ENCODE measurements around the gene DCP1A. TPM values are rescaled to one million over a fixed set of nuclear protein-coding genes. Genes with fewer than 3 reads are reported as not detected.
A peak's percentile ranks its signal among the peaks of the same experiment; 100 is the strongest.

The DCP1A gene
- total RNA-seq, 1 experiment from 2014 or later, result 22.7 TPM

DNA sequence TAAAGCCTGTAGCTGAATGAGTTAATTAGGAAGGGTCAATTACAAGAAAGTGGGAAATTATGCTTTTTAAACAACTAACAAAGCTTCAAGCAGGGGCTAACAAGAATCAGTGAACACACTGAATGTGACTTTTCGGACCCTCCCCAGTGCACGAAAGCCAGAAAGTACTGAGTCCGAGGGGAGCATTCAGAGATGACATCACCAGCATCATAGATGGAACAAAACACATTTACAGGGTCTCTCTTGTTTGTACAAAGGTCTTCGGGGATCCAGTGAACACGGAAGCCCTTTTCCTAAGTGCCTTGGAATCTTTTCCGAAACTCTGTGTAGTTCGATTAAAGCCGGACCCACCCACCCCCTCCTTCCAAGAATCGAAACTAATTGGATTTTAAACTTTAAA, 829 bp downstream of the DCP1A start:
- Histone ChIP-seq H3F3A (ENCODE audit: insufficient read depth, low read depth) (peaks cover 9% of the 10 kb centered on the region; the same call in 1 of the 2 replicates), H3K9me3 (ENCODE audit: insufficient read depth, low read depth) (no peaks in the 10 kb centered on the region), H4K20me1 (ENCODE audit: insufficient read depth) (peaks cover 7% of the 10 kb centered on the region; the same call in 1 of the 2 replicates), H3K4me1 (replicated peaks; ENCODE audit: insufficient read depth) (peaks cover 18% of the 10 kb centered on the region), H3K27me3 (ENCODE audit: insufficient read depth, low read depth) (no peaks in the 10 kb centered on the region), H3K4me2 (peak overlapping the region; percentile 92), H3K27ac (0 out of 2 replicates have a peak overlapping the region, but pooled peaks have one; percentile 56), H3K36me3 (ENCODE audit: low read depth) (no peaks in the 10 kb centered on the region), H3K79me2 (ENCODE audit: low read depth) (peaks cover 42% of the 10 kb centered on the region), H3K9me2 (ENCODE audit: insufficient read depth) (no peaks in the 10 kb centered on the region), H2AFZ (peak overlapping the region; percentile 86), H3K4me3 (peak overlapping the region; percentile 83)
- intact Hi-C loops (cut with micrococcal nuclease; ENCODE audit: unreplicated experiment), result loop anchor here (5.0 kb wide), 3 partner anchors 109 to 546 kb away; partner anchors contain the start of gene SELENOK
- no peak for DNase-seq
- CTCF ChIA-PET, result interaction anchor here (0.5 kb wide), 1 partner anchor 485 kb away, joined by 4 read pairs; no protein-coding TSS in a partner anchor
- BruUV-seq (replicated peaks), result TSS peak; percentile 70
- POLR2A ChIA-PET (ENCODE audit: unreplicated experiment), result no interaction called here
- no peak for TF ChIP-seq EZH2 (IDR thresholded peaks at IDR 0.05; ENCODE audit: low read depth)
- TF ChIP-seq, protein P1, sequence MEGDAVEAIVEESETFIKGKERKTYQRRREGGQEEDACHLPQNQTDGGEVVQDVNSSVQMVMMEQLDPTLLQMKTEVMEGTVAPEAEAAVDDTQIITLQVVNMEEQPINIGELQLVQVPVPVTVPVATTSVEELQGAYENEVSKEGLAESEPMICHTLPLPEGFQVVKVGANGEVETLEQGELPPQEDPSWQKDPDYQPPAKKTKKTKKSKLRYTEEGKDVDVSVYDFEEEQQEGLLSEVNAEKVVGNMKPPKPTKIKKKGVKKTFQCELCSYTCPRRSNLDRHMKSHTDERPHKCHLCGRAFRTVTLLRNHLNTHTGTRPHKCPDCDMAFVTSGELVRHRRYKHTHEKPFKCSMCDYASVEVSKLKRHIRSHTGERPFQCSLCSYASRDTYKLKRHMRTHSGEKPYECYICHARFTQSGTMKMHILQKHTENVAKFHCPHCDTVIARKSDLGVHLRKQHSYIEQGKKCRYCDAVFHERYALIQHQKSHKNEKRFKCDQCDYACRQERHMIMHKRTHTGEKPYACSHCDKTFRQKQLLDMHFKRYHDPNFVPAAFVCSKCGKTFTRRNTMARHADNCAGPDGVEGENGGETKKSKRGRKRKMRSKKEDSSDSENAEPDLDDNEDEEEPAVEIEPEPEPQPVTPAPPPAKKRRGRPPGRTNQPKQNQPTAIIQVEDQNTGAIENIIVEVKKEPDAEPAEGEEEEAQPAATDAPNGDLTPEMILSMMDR (conservative IDR thresholded peaks at IDR 0.05), result no peak

DNA sequence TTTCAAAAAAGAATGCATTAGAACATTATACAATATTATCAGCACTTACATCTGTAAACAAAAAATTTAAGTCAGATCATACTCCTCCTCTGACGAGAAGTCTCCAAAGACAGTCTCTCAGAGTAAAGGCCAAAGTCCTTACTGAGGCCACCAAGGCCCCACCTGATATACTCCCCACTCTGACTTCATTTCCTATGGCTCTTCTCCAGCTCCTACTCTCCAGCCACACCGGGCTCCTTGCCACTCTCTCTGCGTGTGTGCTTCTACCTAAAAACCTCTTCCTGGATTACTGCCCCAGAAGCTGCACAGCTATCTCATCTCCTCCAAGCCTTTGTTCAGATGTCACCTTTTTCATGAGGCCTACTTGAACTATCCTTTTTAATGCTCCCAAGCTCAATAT, 5.0 kb downstream of the DCP1A start:
- ChIA-PET POLR2A (ENCODE audit: unreplicated experiment) (no interaction called here), CTCF (no interaction called here)
- Histone ChIP-seq H4K20me1 (ENCODE audit: insufficient read depth) (peaks cover 7% of the 10 kb centered on the region), H3K9me2 (ENCODE audit: insufficient read depth) (no peaks in the 10 kb centered on the region), H3K4me2 (no peak overlapping the region), H3K36me3 (ENCODE audit: low read depth) (no peaks in the 10 kb centered on the region), H3K4me1 (replicated peaks; ENCODE audit: insufficient read depth) (peaks cover 12% of the 10 kb centered on the region), H3K27me3 (ENCODE audit: insufficient read depth, low read depth) (no peaks in the 10 kb centered on the region), H3K27ac (no peak overlapping the region), H3K4me3 (no peak overlapping the region), H3F3A (ENCODE audit: insufficient read depth, low read depth) (no peaks in the 10 kb centered on the region; the same call in 1 of the 2 replicates), H3K9me3 (ENCODE audit: insufficient read depth, low read depth) (no peaks in the 10 kb centered on the region), H2AFZ (no peak overlapping the region), H3K79me2 (ENCODE audit: low read depth) (peaks cover 46% of the 10 kb centered on the region)
- TF ChIP-seq, protein P1 (conservative IDR thresholded peaks at IDR 0.05), result no peak
- no peak for TF ChIP-seq EZH2 (IDR thresholded peaks at IDR 0.05; ENCODE audit: low read depth)
- BruUV-seq (replicated peaks), result no TSS peak
- intact Hi-C loops (cut with micrococcal nuclease; ENCODE audit: unreplicated experiment), result no loop called here
- no peak for DNase-seq

DNA sequence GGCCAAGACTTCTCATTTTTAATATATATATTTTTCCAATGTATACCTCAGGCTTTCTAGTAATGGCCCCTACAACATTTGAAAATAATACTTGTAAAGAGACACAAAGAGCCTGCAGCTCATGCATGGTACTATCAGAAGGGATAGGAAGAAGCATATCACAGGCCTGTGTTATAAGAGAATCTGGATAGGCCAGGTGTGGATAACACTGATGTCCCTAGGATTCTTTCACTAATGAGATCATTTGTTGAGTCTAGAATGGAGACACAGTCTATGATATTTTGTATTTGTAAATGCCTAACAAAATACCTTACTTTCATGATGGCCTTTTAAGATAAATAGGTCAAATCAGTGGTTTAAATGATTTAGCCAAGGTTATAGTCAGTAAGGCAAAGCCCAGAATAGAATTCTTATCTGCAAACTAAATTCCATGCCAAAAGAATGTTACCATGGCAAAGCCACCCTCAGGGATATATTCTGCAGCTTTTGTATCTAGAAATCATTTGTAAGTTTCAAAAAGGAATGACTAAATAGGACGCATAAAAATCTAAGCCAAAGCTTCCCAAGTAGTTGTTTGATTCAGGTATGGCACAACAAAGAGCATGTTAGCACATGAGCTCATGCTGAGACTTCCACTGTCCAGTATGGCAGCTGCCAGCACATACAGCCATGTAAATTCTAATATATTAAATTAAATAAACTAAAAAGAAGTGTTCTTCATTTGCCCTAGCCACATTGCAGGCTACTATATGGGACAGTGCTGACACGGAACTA, 10.0 kb downstream of the DCP1A start:
- CTCF ChIA-PET, result no interaction called here
- H3K4me1 ChIP-seq (replicated peaks; ENCODE audit: insufficient read depth), result no peaks in the 10 kb centered on the region
- no peak overlapping the region for H3K27ac ChIP-seq
- H3K9me3 ChIP-seq (ENCODE audit: insufficient read depth, low read depth), result no peaks in the 10 kb centered on the region
- no peak for DNase-seq
- H3K4me3 ChIP-seq, result no peak overlapping the region
- BruUV-seq (replicated peaks), result no TSS peak
- H3K79me2 ChIP-seq (ENCODE audit: low read depth), result 0 out of 2 replicates have a peak, but pooled peaks cover 4% of the 10 kb centered on the region
- H4K20me1 ChIP-seq (ENCODE audit: insufficient read depth), result no peaks in the 10 kb centered on the region; the same call in 1 of the 2 replicates
- H3K36me3 ChIP-seq (ENCODE audit: low read depth), result no peaks in the 10 kb centered on the region
- no peaks in the 10 kb centered on the region for H3K9me2 ChIP-seq (ENCODE audit: insufficient read depth)
- H2AFZ ChIP-seq, result no peak overlapping the region
- no peaks in the 10 kb centered on the region for H3F3A ChIP-seq (ENCODE audit: insufficient read depth, low read depth)
- POLR2A ChIA-PET (ENCODE audit: unreplicated experiment), result no interaction called here
- intact Hi-C loops (cut with micrococcal nuclease; ENCODE audit: unreplicated experiment), result no loop called here
- H3K4me2 ChIP-seq, result no peak overlapping the region
- TF ChIP-seq, protein P1 (conservative IDR thresholded peaks at IDR 0.05), result no peak
- no peak for TF ChIP-seq EZH2 (IDR thresholded peaks at IDR 0.05; ENCODE audit: low read depth)
- no peaks in the 10 kb centered on the region for H3K27me3 ChIP-seq (ENCODE audit: insufficient read depth, low read depth)

Measured in PC-9 (cell line).